Spinal cord (tissue), 10 donors: ENCODE data around the gene COLEC11. TPM values are rescaled to one million over a fixed set of nuclear protein-coding genes. Genes with fewer than 3 reads are reported as not detected.

Source experiments
- DNase-seq, 6 donors: peaks; one replicate each; pipeline versions ENCODE4 v3.0.0 to v3.0.0-alpha.2; 2013 to 2015; ENCODE audit warnings: low spot score in 6 of 6, low read depth in 4 of 6
- H3K27ac ChIP-seq: one replicate; pipeline ENCODE4 v1.5.1; 2013; ENCODE audit warnings: low read depth, low read length, control low read depth
- H3K27me3 ChIP-seq: one replicate; pipeline ENCODE4 v1.6.1; 2013; ENCODE audit warnings: low read length; ENCODE audit not compliant: control insufficient read depth, insufficient read depth
- H3K36me3 ChIP-seq: one replicate; pipeline ENCODE4 v1.6.1; 2013; ENCODE audit warnings: low read length; ENCODE audit not compliant: control insufficient read depth, insufficient read depth
- H3K4me1 ChIP-seq: one replicate; pipeline ENCODE4 v1.6.1; 2013; ENCODE audit warnings: low read length; ENCODE audit not compliant: control insufficient read depth, insufficient read depth
- H3K4me3 ChIP-seq: one replicate; pipeline ENCODE4 v1.5.1; 2013; ENCODE audit warnings: low read depth, low read length, control low read depth
- H3K9me3 ChIP-seq: one replicate; pipeline ENCODE4 v1.6.1; 2013; ENCODE audit warnings: low read length; ENCODE audit not compliant: control insufficient read depth, insufficient read depth
- WGBS: methylation state at CpG from one replicate; pipeline ENCODE4 v1.1.5; 2013; ENCODE audit warnings: missing lambda C conversion rate; ENCODE audit not compliant: insufficient coverage; 5-methylcytosine and 5-hydroxymethylcytosine counted together
- polyA plus RNA-seq, 2 donors: library from polyadenylated mRNA; unstranded; fragments of 120-200 nt; gene quantifications; one replicate each; pipeline ENCODE4 v1.2.1, GENCODE V29; 2013; ENCODE audit not compliant: insufficient read length in 2 of 2
- total RNA-seq, 2 donors: library from RNA; depleted of rRNA in 1 of 2; stranded (reverse); fragments of 120-200 nt in 1 of 2; fragments of >200 nt in 1 of 2; gene quantifications; one replicate each; pipeline versions ENCODE4 v1.2.3 to v1.2.4, GENCODE V29; 2013 to 2014
- donor health status: healthy.

Gene COLEC11
- total and polyA plus RNA-seq, 4 donors = 1.1 to 31.1 (median 1.7) TPM

- Histone ChIP-seq H3K36me3 (peaks cover 4% of the 10 kb centered on the region), H3K27ac (no peak overlapping the region), H3K9me3 (no peaks in the 10 kb centered on the region), H3K27me3 (no peaks in the 10 kb centered on the region), H3K4me1 (peaks cover 3% of the 10 kb centered on the region), H3K4me3 (no peak overlapping the region)
- 92% methylated on average over 21 of the region's 21 CpGs for WGBS
- DNase-seq = no peak
These were observed 32.7 kb downstream of the COLEC11 start for GRCh38 chr2:3627500-3628100.

- Histone ChIP-seq H3K4me1 (peaks cover 3% of the 10 kb centered on the region), H3K27ac (no peak overlapping the region), H3K9me3 (no peaks in the 10 kb centered on the region), H3K36me3 (peaks cover 4% of the 10 kb centered on the region), H3K27me3 (no peaks in the 10 kb centered on the region), H3K4me3 (no peak overlapping the region)
- 83% methylated on average over 4 of the region's 10 CpGs for WGBS
- DNase-seq = no peak
These were observed 33.3 kb downstream of the COLEC11 start for GRCh38 chr2:3628241-3628679.

GRCh38 chr2:3628800-3629199, 33.9 kb downstream of the COLEC11 start:
- peaks cover 4% of the 10 kb centered on the region for H3K36me3 ChIP-seq
- no peaks in the 10 kb centered on the region for H3K27me3 ChIP-seq
- WGBS = 34% methylated on average over 9 of the region's 12 CpGs
- H3K4me1 ChIP-seq = peaks cover 3% of the 10 kb centered on the region
- no peaks in the 10 kb centered on the region for H3K9me3 ChIP-seq
- peak in 2 of 6 donors; percentile 43 to 55 for DNase-seq
- H3K27ac ChIP-seq = no peak overlapping the region
- no peak overlapping the region for H3K4me3 ChIP-seq

- no peak overlapping the region for H3K27ac ChIP-seq
- H3K4me1 ChIP-seq = peaks cover 3% of the 10 kb centered on the region
- H3K9me3 ChIP-seq = no peaks in the 10 kb centered on the region
- no CpG with 5 or more reads among the region's 7 CpGs for WGBS
- H3K36me3 ChIP-seq = peaks cover 4% of the 10 kb centered on the region
- no peak for DNase-seq
- no peaks in the 10 kb centered on the region for H3K27me3 ChIP-seq
- H3K4me3 ChIP-seq = no peak overlapping the region
These were observed 35.7 kb downstream of the COLEC11 start for GRCh38 chr2:3630631-3631030.

- H3K4me1 ChIP-seq = peaks cover 3% of the 10 kb centered on the region
- peaks cover 4% of the 10 kb centered on the region for H3K36me3 ChIP-seq
- WGBS = 89% methylated on average over 10 of the region's 15 CpGs
- DNase-seq = no peak
- no peaks in the 10 kb centered on the region for H3K9me3 ChIP-seq
- no peak overlapping the region for H3K4me3 ChIP-seq
- no peaks in the 10 kb centered on the region for H3K27me3 ChIP-seq
- H3K27ac ChIP-seq = no peak overlapping the region
These were observed 36.4 kb downstream of the COLEC11 start for GRCh38 chr2:3631161-3631850.

- H3K9me3 ChIP-seq = no peaks in the 10 kb centered on the region
- WGBS = 94% methylated on average over 23 of the region's 26 CpGs
- H3K27ac ChIP-seq = no peak overlapping the region
- H3K27me3 ChIP-seq = no peaks in the 10 kb centered on the region
- peaks cover 4% of the 10 kb centered on the region for H3K36me3 ChIP-seq
- DNase-seq = no peak
- no peak overlapping the region for H3K4me3 ChIP-seq
- peaks cover 3% of the 10 kb centered on the region for H3K4me1 ChIP-seq
These were observed 37.1 kb downstream of the COLEC11 start for GRCh38 chr2:3631851-3632659.

- H3K4me3 ChIP-seq = no peak overlapping the region
- WGBS = 90% methylated on average over 28 of the region's 33 CpGs
- no peak overlapping the region for H3K27ac ChIP-seq
- peaks cover 2% of the 10 kb centered on the region for H3K4me1 ChIP-seq
- H3K36me3 ChIP-seq = peaks cover 2% of the 10 kb centered on the region
- DNase-seq = peak in 1 of 6 donors; percentile 31
- H3K9me3 ChIP-seq = no peaks in the 10 kb centered on the region
- H3K27me3 ChIP-seq = no peaks in the 10 kb centered on the region
These were observed 38.4 kb downstream of the COLEC11 start for GRCh38 chr2:3633089-3633981.

- WGBS = 91% methylated on average over 7 of the region's 11 CpGs
- no peak overlapping the region for H3K27ac ChIP-seq
- no peak overlapping the region for H3K4me3 ChIP-seq
- no peaks in the 10 kb centered on the region for H3K36me3 ChIP-seq
- DNase-seq = no peak
- H3K9me3 ChIP-seq = no peaks in the 10 kb centered on the region
- H3K4me1 ChIP-seq = no peaks in the 10 kb centered on the region
- no peaks in the 10 kb centered on the region for H3K27me3 ChIP-seq
These were observed 39.2 kb downstream of the COLEC11 start for GRCh38 chr2:3633982-3634595.
